SK-N-SH (cell line): Measurements from ENCODE around the gene SLC23A3. TPM values are rescaled to one million over a fixed set of nuclear protein-coding genes. Genes with fewer than 3 reads are reported as not detected.

ENCODE experiments used
- CTCF ChIA-PET: fragments of 300-600, 350-600 bp; formaldehyde crosslinking; extraction: SDS; loops from one replicate; lab custom pipeline; 2021; lab: Yijun Ruan, JAX
- POLR2A ChIA-PET: fragments of 350-600 bp; sonication (Branson Sonifier 250); formaldehyde crosslinking; extraction: SDS; loops from one replicate; lab custom pipeline; 2020; ENCODE audit warnings: antibody characterized with exemption, inconsistent platforms; lab: Yijun Ruan, JAX
- DNase-seq: peaks from one replicate; pipeline ENCODE4 v3.0.0; 2012
- H2AFZ ChIP-seq: fragments of 200-600 bp; sonication (generic); 2 replicates; pipeline ENCODE4 v1.8.1; 2016; ENCODE audit warnings: antibody characterized with exemption, mild to moderate bottlenecking, low read depth
- H3F3A ChIP-seq: fragments of 200-600 bp; sonication (generic); replicated peaks from 2 replicates; pipeline ENCODE3; 2016; ENCODE audit warnings: antibody characterized with exemption, mild to moderate bottlenecking; ENCODE audit not compliant: insufficient read depth
- H3K27ac ChIP-seq, 2 experiments: fragments of 200-500 bp in 1 of 2; fragments of 200-600 bp in 1 of 2; sonication (Bioruptor generic) in 1 of 2; sonication (generic), shearing (Covaris generic) in 1 of 2; 2 replicates each; pipeline versions ENCODE4 v1.5.1 to v1.6.1; 2014 to 2016; ENCODE audit warnings: low read depth in 2 of 2, inconsistent platforms in 1 of 2, low read length in 1 of 2, mild to moderate bottlenecking in 1 of 2, mixed read lengths in 1 of 2
- H3K27me3 ChIP-seq: fragments of 200-600 bp; sonication (generic), shearing (Covaris generic); 2 replicates; pipeline ENCODE4 v1.6.1; 2016; ENCODE audit warnings: mixed run types; ENCODE audit not compliant: insufficient read depth
- H3K36me3 ChIP-seq, 2 experiments: fragments of 200-500 bp in 1 of 2; fragments of 200-600 bp in 1 of 2; sonication (Bioruptor generic) in 1 of 2; sonication (generic) in 1 of 2; replicated peaks in 1 of 2; 2 replicates each; pipeline versions ENCODE3 to v1.5.1; 2014 to 2016; ENCODE audit warnings: low read length in 1 of 2, mild to moderate bottlenecking in 1 of 2; ENCODE audit not compliant: insufficient read depth in 2 of 2, control insufficient read depth in 1 of 2
- H3K4me1 ChIP-seq, 2 experiments: fragments of 200-500 bp in 1 of 2; fragments of 200-600 bp in 1 of 2; sonication (Bioruptor generic) in 1 of 2; sonication (generic), shearing (Covaris generic) in 1 of 2; 2 replicates each; pipeline versions ENCODE4 v1.5.1 to v1.6.1; 2014 to 2016; ENCODE audit warnings: low read depth in 1 of 2, low read length in 1 of 2, mixed run types in 1 of 2; ENCODE audit not compliant: insufficient read depth in 2 of 2, control insufficient read depth in 1 of 2
- H3K4me2 ChIP-seq: fragments of 200-600 bp; sonication (generic), shearing (Covaris generic); 2 replicates; pipeline ENCODE4 v1.6.1; 2017; ENCODE audit warnings: mixed run types
- H3K4me3 ChIP-seq, 2 experiments: fragments of 200-500 bp in 1 of 2; fragments of 200-600 bp in 1 of 2; sonication (Bioruptor generic) in 1 of 2; sonication (generic), shearing (Covaris generic) in 1 of 2; 2 replicates each; pipeline versions ENCODE4 v1.5.1 to v1.8.1; 2014 to 2016; ENCODE audit warnings: low read depth in 2 of 2, inconsistent platforms in 1 of 2, low read length in 1 of 2, mild to moderate bottlenecking in 1 of 2, mixed read lengths in 1 of 2, moderate library complexity in 1 of 2
- H3K79me2 ChIP-seq: fragments of 200-600 bp; sonication (generic); 2 replicates; pipeline ENCODE4 v1.8.1; 2017; ENCODE audit warnings: mild to moderate bottlenecking; ENCODE audit not compliant: insufficient read depth
- H3K9ac ChIP-seq: fragments of 200-600 bp; sonication (generic); 2 replicates; pipeline ENCODE4 v1.6.1; 2017; ENCODE audit warnings: mixed run types
- H3K9me2 ChIP-seq: fragments of 200-600 bp; sonication (generic); 2 replicates; pipeline ENCODE4 v1.6.1; 2017; ENCODE audit warnings: mixed run types
- H3K9me3 ChIP-seq: fragments of 200-600 bp; sonication (generic); 2 replicates; pipeline ENCODE4 v1.6.1; 2017; ENCODE audit warnings: mixed run types, mild to moderate bottlenecking, moderate library complexity
- H4K20me1 ChIP-seq: fragments of 200-600 bp; sonication (generic); 2 replicates; pipeline ENCODE4 v1.6.1; 2017; ENCODE audit warnings: mild to moderate bottlenecking, mixed run types; ENCODE audit not compliant: insufficient read depth
- CHD2 ChIP-seq: fragments of 150-350 bp; IDR thresholded peaks from 2 replicates; pipeline ENCODE4 v1.6.1; 2018; ENCODE audit warnings: low read length; ENCODE audit not compliant: partially characterized antibody
- FOXM1 ChIP-seq: IDR thresholded peaks from 2 replicates; pipeline ENCODE4 v1.4.0; 2012; ENCODE audit warnings: low read depth, mild to moderate bottlenecking
- GABPA ChIP-seq: IDR thresholded peaks from 2 replicates; pipeline ENCODE4 v1.4.0; 2012; ENCODE audit warnings: low read depth, mild to moderate bottlenecking
- MEF2A ChIP-seq: IDR thresholded peaks from 2 replicates; pipeline ENCODE4 v1.4.0; 2012; ENCODE audit warnings: low read depth, borderline replicate concordance
- MXI1 ChIP-seq: IDR thresholded peaks from 2 replicates; pipeline ENCODE4 v1.6.1; 2012; ENCODE audit warnings: mild to moderate bottlenecking, low read depth, low read length, improper control_type of control experiment
- NRF1 ChIP-seq: IDR thresholded peaks from 2 replicates; pipeline ENCODE4 v1.6.1; 2012; ENCODE audit warnings: low read depth, mild to moderate bottlenecking, low read length
- POLR2AphosphoS5 ChIP-seq: IDR thresholded peaks from 2 replicates; pipeline ENCODE4 v1.6.1; 2012; ENCODE audit warnings: low read depth, low read length
- RFX5 ChIP-seq: IDR thresholded peaks from 2 replicates; pipeline ENCODE4 v1.6.1; 2012; ENCODE audit warnings: mild to moderate bottlenecking, improper control_type of control experiment, low read length
- RXRA ChIP-seq: IDR thresholded peaks from 2 replicates; pipeline ENCODE4 v1.4.0; 2012; ENCODE audit warnings: low read depth, mild to moderate bottlenecking, borderline replicate concordance
- SIN3A ChIP-seq: IDR thresholded peaks from 2 replicates; pipeline ENCODE4 v1.6.1; 2012; ENCODE audit warnings: low read depth, mild to moderate bottlenecking, low read length, moderate library complexity, borderline replicate concordance
- TEAD4 ChIP-seq: IDR thresholded peaks from 2 replicates; pipeline ENCODE4 v1.4.0; 2012; ENCODE audit warnings: mild to moderate bottlenecking, borderline replicate concordance; ENCODE audit not compliant: insufficient read depth
- WGBS: methylation state at CpG from one replicate; pipeline ENCODE4 v1.1.6; 2017; ENCODE audit warnings: low lambda C conversion rate; 5-methylcytosine and 5-hydroxymethylcytosine counted together
- polyA plus RNA-seq, 3 experiments: library from polyadenylated mRNA; depleted of rRNA; stranded (reverse); fragments of >200 nt; gene quantifications; 2 replicates each; pipeline ENCODE4 v1.2.3, GENCODE V29; 2012
- TF ChIP-seq, protein P1 (sequence below): IDR thresholded peaks from 2 replicates; pipeline ENCODE4 v1.6.1; 2012; ENCODE audit warnings: mild to moderate bottlenecking, low read depth, low read length, moderate library complexity
- TF ChIP-seq, protein P2 (sequence below): IDR thresholded peaks from 2 replicates; pipeline ENCODE4 v1.4.0; 2012; ENCODE audit warnings: low read depth
- TF ChIP-seq, protein P3 (sequence below): fragments of 200-600 bp; sonication (generic); IDR thresholded peaks from 2 replicates; pipeline ENCODE4 v1.6.1; 2017; ENCODE audit warnings: antibody characterized with exemption, mild to moderate bottlenecking, moderate library complexity
- TF ChIP-seq, protein P4 (sequence below): fragments of 150-350 bp; IDR thresholded peaks from 2 replicates; pipeline ENCODE4 v1.6.1; 2016; ENCODE audit warnings: mild to moderate bottlenecking, low read depth, low read length
- TF ChIP-seq, protein P5 (sequence below): IDR thresholded peaks from 2 replicates; pipeline ENCODE4; 2012

SLC23A3 gene
- polyA plus RNA-seq, 1 of the 3 experiments (the other 2 are of a cell fraction), result 2.1 TPM

DNA sequence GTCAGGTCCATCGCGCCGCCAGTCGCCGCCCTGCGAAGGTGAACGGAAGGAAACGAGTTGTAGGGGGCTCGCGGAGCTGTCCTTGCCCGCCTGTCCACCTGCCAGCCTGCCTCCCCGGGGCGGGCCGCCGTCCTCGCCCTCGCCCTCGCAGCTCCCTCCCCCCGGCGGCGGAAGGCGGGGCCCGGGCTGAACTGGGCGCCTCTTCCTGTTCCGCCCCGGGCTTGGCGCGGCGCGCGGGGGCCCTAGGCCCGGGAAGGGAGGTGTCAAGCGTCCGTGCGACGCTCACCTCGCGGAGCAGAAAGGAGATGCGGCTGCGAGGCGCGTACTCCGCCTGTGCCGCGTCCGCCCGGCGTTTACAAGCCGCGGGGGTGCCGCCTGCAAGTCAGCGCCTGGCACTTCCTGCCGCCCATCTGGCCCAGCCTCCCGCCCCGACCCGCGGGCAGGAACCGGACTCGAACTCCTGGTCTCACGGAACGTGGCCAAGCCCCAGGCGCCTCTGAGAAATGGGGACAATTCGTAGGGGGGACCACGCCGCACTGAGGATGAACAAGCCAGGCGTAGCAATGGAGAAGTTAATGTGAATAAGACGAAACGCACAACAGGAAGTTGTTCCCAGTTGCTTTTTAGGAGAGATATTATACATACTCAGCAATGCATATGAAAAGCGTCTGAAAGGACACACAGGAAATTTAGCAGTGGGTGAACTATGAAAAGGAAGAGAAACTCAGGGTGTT lies 7.2 kb upstream of the SLC23A3 start, which contains the start of gene CNPPD1 (continued):
- TF ChIP-seq TEAD4 (no peak), CHD2 (peak; percentile 7), POLR2AphosphoS5 (peak; percentile 72), RXRA (no peak), SIN3A (peak; percentile 62; the same call in 1 of the 2 replicates), MXI1 (peak; percentile 42; the same call in 1 of the 2 replicates)
- TF ChIP-seq, protein P1, sequence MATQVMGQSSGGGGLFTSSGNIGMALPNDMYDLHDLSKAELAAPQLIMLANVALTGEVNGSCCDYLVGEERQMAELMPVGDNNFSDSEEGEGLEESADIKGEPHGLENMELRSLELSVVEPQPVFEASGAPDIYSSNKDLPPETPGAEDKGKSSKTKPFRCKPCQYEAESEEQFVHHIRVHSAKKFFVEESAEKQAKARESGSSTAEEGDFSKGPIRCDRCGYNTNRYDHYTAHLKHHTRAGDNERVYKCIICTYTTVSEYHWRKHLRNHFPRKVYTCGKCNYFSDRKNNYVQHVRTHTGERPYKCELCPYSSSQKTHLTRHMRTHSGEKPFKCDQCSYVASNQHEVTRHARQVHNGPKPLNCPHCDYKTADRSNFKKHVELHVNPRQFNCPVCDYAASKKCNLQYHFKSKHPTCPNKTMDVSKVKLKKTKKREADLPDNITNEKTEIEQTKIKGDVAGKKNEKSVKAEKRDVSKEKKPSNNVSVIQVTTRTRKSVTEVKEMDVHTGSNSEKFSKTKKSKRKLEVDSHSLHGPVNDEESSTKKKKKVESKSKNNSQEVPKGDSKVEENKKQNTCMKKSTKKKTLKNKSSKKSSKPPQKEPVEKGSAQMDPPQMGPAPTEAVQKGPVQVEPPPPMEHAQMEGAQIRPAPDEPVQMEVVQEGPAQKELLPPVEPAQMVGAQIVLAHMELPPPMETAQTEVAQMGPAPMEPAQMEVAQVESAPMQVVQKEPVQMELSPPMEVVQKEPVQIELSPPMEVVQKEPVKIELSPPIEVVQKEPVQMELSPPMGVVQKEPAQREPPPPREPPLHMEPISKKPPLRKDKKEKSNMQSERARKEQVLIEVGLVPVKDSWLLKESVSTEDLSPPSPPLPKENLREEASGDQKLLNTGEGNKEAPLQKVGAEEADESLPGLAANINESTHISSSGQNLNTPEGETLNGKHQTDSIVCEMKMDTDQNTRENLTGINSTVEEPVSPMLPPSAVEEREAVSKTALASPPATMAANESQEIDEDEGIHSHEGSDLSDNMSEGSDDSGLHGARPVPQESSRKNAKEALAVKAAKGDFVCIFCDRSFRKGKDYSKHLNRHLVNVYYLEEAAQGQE, result peak; percentile 31
- TF ChIP-seq, all 33 proteins: peak for 11

DNA sequence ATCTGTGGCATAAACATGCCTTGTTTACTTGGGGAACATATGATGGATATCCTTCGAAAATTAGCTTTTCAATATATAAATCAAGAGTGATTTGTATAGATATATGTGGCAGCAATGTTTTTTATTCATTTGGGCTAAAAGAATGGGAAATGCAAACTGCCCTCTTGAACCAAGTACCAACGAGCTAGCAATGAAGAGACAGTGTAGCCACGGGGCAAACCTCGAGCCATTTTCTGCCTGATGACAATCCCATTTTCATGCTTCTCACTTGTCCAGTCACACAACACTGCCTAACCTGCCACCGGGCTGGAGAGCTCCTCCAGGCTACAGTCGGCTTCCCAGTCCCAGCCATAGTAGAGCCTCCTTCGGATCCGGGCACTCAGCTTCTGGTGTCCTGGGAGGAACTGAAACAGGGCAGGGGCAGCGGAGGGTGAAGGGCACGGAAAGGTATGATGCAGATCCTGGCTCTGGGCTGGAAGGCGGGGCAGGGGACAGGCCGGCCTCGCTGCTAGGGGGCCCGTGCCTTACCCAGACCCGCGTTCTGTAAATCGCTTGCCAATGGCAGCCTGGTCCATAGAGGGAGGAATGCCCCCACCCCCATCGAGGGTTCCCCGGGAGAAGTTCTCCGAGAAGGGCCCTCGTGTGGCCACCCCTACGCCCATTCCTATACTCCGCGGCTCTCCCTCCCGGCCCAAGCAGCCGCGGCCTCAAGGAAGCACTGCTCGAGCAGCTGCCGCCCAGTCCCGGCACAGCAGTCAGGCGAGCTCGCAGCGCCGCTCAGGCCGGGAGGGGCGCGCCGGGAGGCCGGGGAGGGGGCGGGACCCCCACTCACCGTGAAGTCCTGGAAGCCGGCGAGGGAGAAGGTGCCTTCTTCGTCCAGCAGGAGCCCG lies 6.3 kb upstream of the SLC23A3 start:
- peaks cover 10% of the 10 kb centered on the region for H3F3A ChIP-seq
- H3K27me3 ChIP-seq, result no peaks in the 10 kb centered on the region
- peak overlapping the region; percentile 95 to 97 for H3K27ac ChIP-seq
- peaks cover 0 to 17% of the 10 kb centered on the region in 2 experiments; a peak in 2 of 4 replicates for H3K4me1 ChIP-seq
- peak overlapping the region; percentile 77 for H3K9ac ChIP-seq
- peaks cover 38% of the 10 kb centered on the region for H3K79me2 ChIP-seq
- H3K4me3 ChIP-seq, result peak overlapping the region; percentile 80 to 89
- H4K20me1 ChIP-seq, result peaks cover 10% of the 10 kb centered on the region
- H2AFZ ChIP-seq, result peak overlapping the region; percentile 91
- DNase-seq, result peak; percentile 67
- 5% methylated on average over 24 of the region's 45 CpGs for WGBS
- POLR2A ChIA-PET, result interaction anchor here (0.6 to 2.3 kb wide), 15 partner anchors 11 to 306 kb away, joined by 3 to 13 read pairs (median 4); partner anchors contain the start of genes ABCB6, ANKZF1, ATG9A and DNAJB2
- no peaks in the 10 kb centered on the region for H3K9me3 ChIP-seq
- no peaks in the 10 kb centered on the region for H3K9me2 ChIP-seq
- CTCF ChIA-PET, result interaction anchor here (0.6 to 8.7 kb wide), 21 partner anchors 10 to 373 kb away, joined by 3 to 104 read pairs (median 4); partner anchors contain the start of genes DNAJB2, GLB1L, NHEJ1 and STK16
- H3K4me2 ChIP-seq, result peak overlapping the region; percentile 96
- peaks cover 25 to 50% of the 10 kb centered on the region in 2 experiments for H3K36me3 ChIP-seq
- TF ChIP-seq RFX5, result no peak
- TF ChIP-seq, protein P2, sequence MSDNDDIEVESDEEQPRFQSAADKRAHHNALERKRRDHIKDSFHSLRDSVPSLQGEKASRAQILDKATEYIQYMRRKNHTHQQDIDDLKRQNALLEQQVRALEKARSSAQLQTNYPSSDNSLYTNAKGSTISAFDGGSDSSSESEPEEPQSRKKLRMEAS, result no peak
- no peak for TF ChIP-seq RXRA
- no peak for TF ChIP-seq MEF2A
- TF ChIP-seq NRF1, result no peak
- TF ChIP-seq, protein P3, sequence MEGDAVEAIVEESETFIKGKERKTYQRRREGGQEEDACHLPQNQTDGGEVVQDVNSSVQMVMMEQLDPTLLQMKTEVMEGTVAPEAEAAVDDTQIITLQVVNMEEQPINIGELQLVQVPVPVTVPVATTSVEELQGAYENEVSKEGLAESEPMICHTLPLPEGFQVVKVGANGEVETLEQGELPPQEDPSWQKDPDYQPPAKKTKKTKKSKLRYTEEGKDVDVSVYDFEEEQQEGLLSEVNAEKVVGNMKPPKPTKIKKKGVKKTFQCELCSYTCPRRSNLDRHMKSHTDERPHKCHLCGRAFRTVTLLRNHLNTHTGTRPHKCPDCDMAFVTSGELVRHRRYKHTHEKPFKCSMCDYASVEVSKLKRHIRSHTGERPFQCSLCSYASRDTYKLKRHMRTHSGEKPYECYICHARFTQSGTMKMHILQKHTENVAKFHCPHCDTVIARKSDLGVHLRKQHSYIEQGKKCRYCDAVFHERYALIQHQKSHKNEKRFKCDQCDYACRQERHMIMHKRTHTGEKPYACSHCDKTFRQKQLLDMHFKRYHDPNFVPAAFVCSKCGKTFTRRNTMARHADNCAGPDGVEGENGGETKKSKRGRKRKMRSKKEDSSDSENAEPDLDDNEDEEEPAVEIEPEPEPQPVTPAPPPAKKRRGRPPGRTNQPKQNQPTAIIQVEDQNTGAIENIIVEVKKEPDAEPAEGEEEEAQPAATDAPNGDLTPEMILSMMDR, result peak; percentile 34
- TF ChIP-seq, protein P4, sequence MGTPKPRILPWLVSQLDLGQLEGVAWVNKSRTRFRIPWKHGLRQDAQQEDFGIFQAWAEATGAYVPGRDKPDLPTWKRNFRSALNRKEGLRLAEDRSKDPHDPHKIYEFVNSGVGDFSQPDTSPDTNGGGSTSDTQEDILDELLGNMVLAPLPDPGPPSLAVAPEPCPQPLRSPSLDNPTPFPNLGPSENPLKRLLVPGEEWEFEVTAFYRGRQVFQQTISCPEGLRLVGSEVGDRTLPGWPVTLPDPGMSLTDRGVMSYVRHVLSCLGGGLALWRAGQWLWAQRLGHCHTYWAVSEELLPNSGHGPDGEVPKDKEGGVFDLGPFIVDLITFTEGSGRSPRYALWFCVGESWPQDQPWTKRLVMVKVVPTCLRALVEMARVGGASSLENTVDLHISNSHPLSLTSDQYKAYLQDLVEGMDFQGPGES, result no peak
- TF ChIP-seq FOXM1, result no peak
- no peak for TF ChIP-seq GABPA
- TF ChIP-seq, protein P5, sequence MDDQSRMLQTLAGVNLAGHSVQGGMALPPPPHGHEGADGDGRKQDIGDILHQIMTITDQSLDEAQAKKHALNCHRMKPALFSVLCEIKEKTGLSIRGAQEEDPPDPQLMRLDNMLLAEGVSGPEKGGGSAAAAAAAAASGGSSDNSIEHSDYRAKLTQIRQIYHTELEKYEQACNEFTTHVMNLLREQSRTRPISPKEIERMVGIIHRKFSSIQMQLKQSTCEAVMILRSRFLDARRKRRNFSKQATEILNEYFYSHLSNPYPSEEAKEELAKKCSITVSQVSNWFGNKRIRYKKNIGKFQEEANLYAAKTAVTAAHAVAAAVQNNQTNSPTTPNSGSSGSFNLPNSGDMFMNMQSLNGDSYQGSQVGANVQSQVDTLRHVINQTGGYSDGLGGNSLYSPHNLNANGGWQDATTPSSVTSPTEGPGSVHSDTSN, result no peak
